PC-9 (cell line): Measurements from ENCODE around the gene ERC1. TPM values are rescaled to one million over a fixed set of nuclear protein-coding genes. Genes with fewer than 3 reads are reported as not detected.

Experiments used
- BruUV-seq: library from RNA; stranded (reverse); fragments of 400-500 nt; replicated peaks from 2 replicates; lab custom pipeline; 2021; lab: Mats Ljungman, UMichigan
- CTCF ChIA-PET: fragments of 300-600 bp; sonication (Branson Sonifier 250); formaldehyde crosslinking; loops from one replicate; lab custom pipeline; 2022; ENCODE audit warnings: antibody characterized with exemption; lab: Charles Lee
- POLR2A ChIA-PET: fragments of 300-600 bp; sonication (Branson Sonifier 250); formaldehyde crosslinking; loops from one replicate; lab custom pipeline; 2022; ENCODE audit warnings: antibody characterized with exemption; ENCODE audit not compliant: unreplicated experiment; lab: Charles Lee
- DNase-seq, 2 experiments: peaks; one replicate each; pipeline versions ENCODE4 v3.0.0 to v3.0.0-alpha.2; 2015 to 2022; ENCODE audit warnings: mixed read lengths in 1 of 2
- H2AFZ ChIP-seq: fragments of 200-600 bp; sonication (generic); 2 replicates; pipeline ENCODE4 v1.8.1; 2017; ENCODE audit warnings: antibody characterized with exemption
- H3F3A ChIP-seq: fragments of 200-600 bp; sonication (generic); 2 replicates; pipeline ENCODE4 v1.8.1; 2017; ENCODE audit warnings: antibody characterized with exemption, mild to moderate bottlenecking, low read depth; ENCODE audit not compliant: insufficient read depth
- H3K27ac ChIP-seq: fragments of 200-600 bp; sonication (generic); 2 replicates; pipeline ENCODE4 v1.6.1; 2016; ENCODE audit warnings: mixed run types
- H3K27me3 ChIP-seq: fragments of 200-600 bp; sonication (generic); 2 replicates; pipeline ENCODE4 v1.6.1; 2016; ENCODE audit warnings: low read depth, mixed run types; ENCODE audit not compliant: insufficient read depth
- H3K36me3 ChIP-seq: fragments of 200-600 bp; sonication (generic); 2 replicates; pipeline ENCODE4 v1.6.1; 2016; ENCODE audit warnings: low read depth, mixed run types
- H3K4me1 ChIP-seq: fragments of 200-600 bp; sonication (generic); replicated peaks from 2 replicates; pipeline ENCODE4 v1.6.1; 2016; ENCODE audit warnings: mixed run types; ENCODE audit not compliant: insufficient read depth
- H3K4me2 ChIP-seq: fragments of 200-600 bp; sonication (generic); 2 replicates; pipeline ENCODE4 v1.6.1; 2017; ENCODE audit warnings: mixed run types
- H3K4me3 ChIP-seq: fragments of 200-600 bp; sonication (generic); 2 replicates; pipeline ENCODE4 v1.6.1; 2016; ENCODE audit warnings: mixed run types
- H3K79me2 ChIP-seq: fragments of 200-600 bp; sonication (generic); 2 replicates; pipeline ENCODE4 v1.6.1; 2017; ENCODE audit warnings: low read depth, mixed run types
- H3K9me2 ChIP-seq: fragments of 200-600 bp; sonication (generic); 2 replicates; pipeline ENCODE4 v1.8.1; 2017; ENCODE audit warnings: mild to moderate bottlenecking; ENCODE audit not compliant: insufficient read depth
- H3K9me3 ChIP-seq: fragments of 200-600 bp; sonication (generic); 2 replicates; pipeline ENCODE4 v1.8.1; 2016; ENCODE audit warnings: low read depth; ENCODE audit not compliant: insufficient read depth
- H4K20me1 ChIP-seq: fragments of 200-600 bp; sonication (generic); 2 replicates; pipeline ENCODE4 v1.8.1; 2017; ENCODE audit not compliant: insufficient read depth
- EZH2 ChIP-seq: fragments of 200-600 bp; sonication (generic); IDR thresholded peaks from 2 replicates; pipeline ENCODE4 v1.8.0; 2017; ENCODE audit warnings: antibody characterized with exemption, low read depth
- intact Hi-C: fragments of 100-400 bp; cut with micrococcal nuclease; formaldehyde crosslinking; loops from one replicate; pipeline ENCODE4 v1.10.0; 2022; ENCODE audit not compliant: unreplicated experiment
- total RNA-seq: library from RNA; stranded (reverse); gene quantifications from 2 replicates; pipeline ENCODE4 v1.2.3, GENCODE V29; 2021
- TF ChIP-seq, protein P1 (sequence below): fragments of 200-600 bp; sonication (generic); conservative IDR thresholded peaks from 2 replicates; pipeline ENCODE4 v1.6.1; 2017; ENCODE audit warnings: mixed run types, antibody characterized with exemption, mild to moderate bottlenecking, moderate library complexity

The ERC1 gene
- total RNA-seq, 1 experiment from 2014 or later: 52.0 TPM

DNA sequence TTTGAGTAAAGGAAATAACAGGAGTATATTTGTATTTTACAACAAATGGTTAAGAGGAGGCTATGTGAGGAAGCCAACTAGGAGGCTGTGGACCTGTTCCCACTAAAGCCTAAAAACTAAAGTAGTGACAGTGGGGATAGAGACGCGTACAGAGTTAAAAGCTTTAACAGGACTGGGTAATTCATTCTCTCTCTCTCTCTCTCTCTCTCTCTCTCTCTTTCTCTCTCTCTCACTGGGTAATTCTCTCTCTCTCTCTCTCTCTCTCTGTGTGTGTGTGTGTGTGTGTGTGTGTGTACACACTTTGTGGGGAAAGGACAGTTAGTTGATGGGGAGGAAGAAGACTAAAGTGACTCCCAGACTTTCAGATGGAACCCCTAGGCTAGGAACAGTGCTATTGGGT is 16.3 kb downstream of the ERC1 start:
- Histone ChIP-seq H4K20me1 (no peaks in the 10 kb centered on the region; the same call in 1 of the 2 replicates), H3K4me1 (no peaks in the 10 kb centered on the region), H3K4me3 (no peak overlapping the region), H3K79me2 (no peaks in the 10 kb centered on the region; the same call in 1 of the 2 replicates), H3K27ac (no peak overlapping the region), H2AFZ (no peak overlapping the region), H3K27me3 (no peaks in the 10 kb centered on the region), H3K9me2 (no peaks in the 10 kb centered on the region), H3K4me2 (no peak overlapping the region), H3F3A (0 out of 2 replicates have a peak, but pooled peaks cover 3% of the 10 kb centered on the region), H3K36me3 (no peaks in the 10 kb centered on the region), H3K9me3 (no peaks in the 10 kb centered on the region)
- ChIA-PET CTCF (interaction anchor here (0.6 kb wide), 1 partner anchor 29 kb away, joined by 4 read pairs; no protein-coding TSS in a partner anchor), POLR2A (no interaction called here)
- TF ChIP-seq EZH2: no peak
- TF ChIP-seq, protein P1, sequence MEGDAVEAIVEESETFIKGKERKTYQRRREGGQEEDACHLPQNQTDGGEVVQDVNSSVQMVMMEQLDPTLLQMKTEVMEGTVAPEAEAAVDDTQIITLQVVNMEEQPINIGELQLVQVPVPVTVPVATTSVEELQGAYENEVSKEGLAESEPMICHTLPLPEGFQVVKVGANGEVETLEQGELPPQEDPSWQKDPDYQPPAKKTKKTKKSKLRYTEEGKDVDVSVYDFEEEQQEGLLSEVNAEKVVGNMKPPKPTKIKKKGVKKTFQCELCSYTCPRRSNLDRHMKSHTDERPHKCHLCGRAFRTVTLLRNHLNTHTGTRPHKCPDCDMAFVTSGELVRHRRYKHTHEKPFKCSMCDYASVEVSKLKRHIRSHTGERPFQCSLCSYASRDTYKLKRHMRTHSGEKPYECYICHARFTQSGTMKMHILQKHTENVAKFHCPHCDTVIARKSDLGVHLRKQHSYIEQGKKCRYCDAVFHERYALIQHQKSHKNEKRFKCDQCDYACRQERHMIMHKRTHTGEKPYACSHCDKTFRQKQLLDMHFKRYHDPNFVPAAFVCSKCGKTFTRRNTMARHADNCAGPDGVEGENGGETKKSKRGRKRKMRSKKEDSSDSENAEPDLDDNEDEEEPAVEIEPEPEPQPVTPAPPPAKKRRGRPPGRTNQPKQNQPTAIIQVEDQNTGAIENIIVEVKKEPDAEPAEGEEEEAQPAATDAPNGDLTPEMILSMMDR: no peak
- no peak for DNase-seq
- BruUV-seq: no TSS peak
- intact Hi-C loops: no loop called here

DNA sequence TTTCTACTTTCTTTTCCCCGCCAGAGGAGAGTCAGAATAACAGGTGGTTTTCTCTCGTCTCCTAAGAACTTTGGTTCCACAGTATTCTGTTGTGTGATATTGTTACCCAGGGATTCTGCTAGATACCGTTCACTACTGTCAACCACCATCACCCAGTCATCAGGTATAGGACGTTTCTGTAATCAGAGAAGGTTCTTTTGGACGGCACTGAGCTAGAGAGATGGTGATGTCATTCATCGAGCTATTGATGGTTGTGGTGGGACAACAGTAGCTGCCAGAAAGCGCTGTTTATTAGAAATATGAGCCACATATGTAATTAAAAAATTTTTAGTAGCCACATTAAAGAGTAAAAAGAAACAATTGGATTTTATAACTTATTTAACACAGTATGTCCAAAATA is 17.0 kb downstream of the ERC1 start:
- no TSS peak for BruUV-seq
- POLR2A ChIA-PET: no interaction called here
- no peaks in the 10 kb centered on the region for H3K4me1 ChIP-seq
- no peaks in the 10 kb centered on the region; the same call in 1 of the 2 replicates for H3K79me2 ChIP-seq
- no peaks in the 10 kb centered on the region for H3K36me3 ChIP-seq
- H4K20me1 ChIP-seq: no peaks in the 10 kb centered on the region; the same call in 1 of the 2 replicates
- no peaks in the 10 kb centered on the region for H3K9me2 ChIP-seq
- H3F3A ChIP-seq: no peaks in the 10 kb centered on the region
- no peaks in the 10 kb centered on the region for H3K27me3 ChIP-seq
- CTCF ChIA-PET: no interaction called here
- no peak overlapping the region for H2AFZ ChIP-seq
- H3K9me3 ChIP-seq: no peaks in the 10 kb centered on the region
- H3K27ac ChIP-seq: no peak overlapping the region
- intact Hi-C loops: no loop called here
- no peak overlapping the region for H3K4me2 ChIP-seq
- no peak for DNase-seq
- TF ChIP-seq EZH2: no peak
- TF ChIP-seq, protein P1: no peak
- H3K4me3 ChIP-seq: no peak overlapping the region

DNA sequence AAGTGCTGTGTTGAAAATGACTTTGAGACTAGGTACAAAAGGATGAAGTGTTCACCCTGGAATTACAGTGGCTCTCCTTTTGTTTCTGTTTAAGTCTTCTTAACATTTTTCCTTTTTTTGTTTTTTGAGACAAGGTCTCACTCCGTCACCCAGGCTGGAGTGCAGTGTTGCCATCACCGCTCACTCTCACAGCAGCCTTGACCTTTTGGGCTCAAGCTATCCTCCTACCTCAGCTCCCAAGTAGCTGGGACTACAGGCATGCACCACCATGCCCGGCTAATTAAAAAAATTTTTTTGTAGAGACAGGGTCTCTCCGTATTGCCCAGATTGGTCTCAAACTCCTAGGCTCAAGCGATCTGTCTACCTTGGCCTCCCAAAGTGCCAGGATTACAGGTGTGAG is 20.1 kb downstream of the ERC1 start:
- Histone ChIP-seq H3K4me3 (no peak overlapping the region), H3K36me3 (no peaks in the 10 kb centered on the region), H2AFZ (no peak overlapping the region), H3K27ac (no peak overlapping the region), H3K9me2 (no peaks in the 10 kb centered on the region), H3F3A (no peaks in the 10 kb centered on the region), H3K9me3 (no peaks in the 10 kb centered on the region), H3K27me3 (no peaks in the 10 kb centered on the region), H3K4me1 (0 out of 2 replicates have a peak, but pooled peaks cover 5% of the 10 kb centered on the region), H4K20me1 (no peaks in the 10 kb centered on the region; the same call in 1 of the 2 replicates), H3K79me2 (no peaks in the 10 kb centered on the region), H3K4me2 (no peak overlapping the region)
- TF ChIP-seq EZH2: no peak
- TF ChIP-seq, protein P1: no peak
- ChIA-PET POLR2A (no interaction called here), CTCF (no interaction called here)
- no TSS peak for BruUV-seq
- intact Hi-C loops: no loop called here
- DNase-seq: no peak
